Amygdala (tissue), 56 donors: ENCODE measurements around the gene PEMT.
"Not testable (repeated sequence)": the region's sequence is repeated elsewhere in the genome, so short reads cannot be mapped to it uniquely, and the experiment has no call there.

Experiments
- DNase-seq, 56 donors: peaks; one replicate each; lab custom pipeline; 2025; lab: John Stamatoyannopoulos, UW

PEMT gene, protein sequence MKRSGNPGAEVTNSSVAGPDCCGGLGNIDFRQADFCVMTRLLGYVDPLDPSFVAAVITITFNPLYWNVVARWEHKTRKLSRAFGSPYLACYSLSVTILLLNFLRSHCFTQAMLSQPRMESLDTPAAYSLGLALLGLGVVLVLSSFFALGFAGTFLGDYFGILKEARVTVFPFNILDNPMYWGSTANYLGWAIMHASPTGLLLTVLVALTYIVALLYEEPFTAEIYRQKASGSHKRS

DNA sequence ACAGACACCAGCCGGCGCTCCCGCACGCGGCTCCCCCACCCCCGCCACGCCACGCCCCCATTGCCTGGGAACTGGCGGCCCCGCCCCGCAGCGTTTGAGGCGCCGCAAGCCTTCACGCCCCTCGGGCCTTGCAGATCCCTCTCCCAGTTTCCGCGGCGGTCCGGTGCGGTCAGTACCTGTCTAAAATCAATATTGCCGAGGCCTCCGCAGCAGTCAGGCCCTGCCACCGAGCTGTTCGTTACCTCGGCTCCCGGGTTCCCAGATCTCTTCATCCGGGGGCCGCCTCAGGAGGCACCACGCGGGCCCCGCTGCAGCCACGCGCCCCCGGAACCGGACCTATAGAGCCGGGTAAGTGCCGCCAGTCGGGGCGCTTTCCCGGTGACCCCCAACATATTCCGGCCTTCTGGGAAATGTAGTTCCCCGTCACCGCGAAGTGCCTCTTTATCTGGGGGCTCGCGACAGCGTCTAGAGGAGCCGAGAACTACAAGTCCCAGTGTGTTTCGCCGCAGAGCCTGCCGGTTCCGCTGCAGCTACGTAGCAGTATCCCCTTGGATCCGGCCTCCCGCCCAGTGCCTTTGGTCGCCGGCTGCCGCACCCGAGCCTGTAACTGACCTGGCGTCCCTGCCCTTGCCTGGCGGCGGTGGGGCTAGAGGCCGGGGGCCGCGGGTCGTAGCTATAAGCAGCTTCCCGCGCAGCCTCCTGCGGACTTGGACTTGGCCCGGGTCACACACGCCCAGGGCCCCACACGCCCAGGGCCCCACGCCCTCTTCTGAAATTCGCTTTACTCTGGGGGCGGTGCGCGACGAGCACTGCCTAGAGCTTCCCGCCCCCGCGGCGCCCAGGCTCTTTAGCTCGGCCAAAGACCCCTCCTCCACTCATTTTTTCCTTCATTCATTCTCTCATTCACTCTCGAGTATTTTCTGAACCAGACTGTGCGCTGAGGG is at the start of gene PEMT:
PEMT (minus strand) TSS at position 354 of the 944 bp plus-strand sequence; CDS start at position 272, 82 bp downstream.
- DNase-seq, result peak; percentile 79 to 99 (median 96)

DNA sequence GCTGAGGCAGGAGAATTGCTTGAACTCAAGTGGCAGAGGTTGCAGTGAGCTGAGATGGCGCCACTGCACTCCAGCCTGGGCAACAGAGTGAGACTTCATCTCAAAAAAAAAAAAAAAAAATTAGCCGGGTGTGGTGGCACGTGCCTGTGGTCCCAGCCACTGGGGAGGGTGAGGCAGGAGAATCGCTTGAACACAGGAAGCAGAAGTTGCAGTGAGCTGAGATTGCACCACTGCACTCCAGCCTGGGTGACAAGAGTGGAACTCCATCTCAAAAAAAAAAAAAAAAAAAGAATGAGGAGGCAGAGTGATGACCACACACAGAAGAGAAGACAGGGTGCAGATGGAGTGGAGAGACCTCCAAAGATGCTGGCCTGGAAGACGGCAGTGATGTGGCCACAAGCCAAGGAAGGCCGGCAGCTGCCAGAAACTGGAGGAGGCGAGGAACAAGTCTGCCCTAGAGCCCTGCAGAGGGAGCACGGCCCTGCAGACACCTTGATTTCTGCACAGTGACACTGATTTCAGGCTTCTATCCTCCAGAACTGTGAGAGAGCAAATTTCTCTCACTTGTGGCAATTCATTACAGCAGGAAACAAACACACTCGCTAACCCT is 48.3 kb upstream of the PEMT start:
- not testable (repeated sequence) for DNase-seq

DNA sequence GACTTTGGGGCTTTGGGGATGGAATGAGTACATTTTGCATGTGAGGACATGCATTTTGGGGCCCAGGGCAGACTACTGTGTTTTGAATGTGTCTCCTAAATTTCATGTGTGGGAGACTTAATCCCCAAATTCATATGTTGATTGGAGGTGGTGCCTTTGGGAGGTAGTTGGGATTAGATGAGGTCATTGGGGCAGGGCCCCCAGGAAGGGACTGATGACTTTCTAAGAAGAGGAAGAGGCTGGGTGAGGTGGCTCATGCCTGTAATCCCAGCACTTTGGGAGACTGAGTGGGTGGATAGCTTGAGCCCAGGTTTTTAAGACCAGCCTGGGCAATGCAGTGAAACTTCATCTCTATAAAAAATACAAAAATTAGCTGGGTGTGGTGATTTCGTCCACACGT is 47.0 kb upstream of the PEMT start:
- DNase-seq, result no peak

DNA sequence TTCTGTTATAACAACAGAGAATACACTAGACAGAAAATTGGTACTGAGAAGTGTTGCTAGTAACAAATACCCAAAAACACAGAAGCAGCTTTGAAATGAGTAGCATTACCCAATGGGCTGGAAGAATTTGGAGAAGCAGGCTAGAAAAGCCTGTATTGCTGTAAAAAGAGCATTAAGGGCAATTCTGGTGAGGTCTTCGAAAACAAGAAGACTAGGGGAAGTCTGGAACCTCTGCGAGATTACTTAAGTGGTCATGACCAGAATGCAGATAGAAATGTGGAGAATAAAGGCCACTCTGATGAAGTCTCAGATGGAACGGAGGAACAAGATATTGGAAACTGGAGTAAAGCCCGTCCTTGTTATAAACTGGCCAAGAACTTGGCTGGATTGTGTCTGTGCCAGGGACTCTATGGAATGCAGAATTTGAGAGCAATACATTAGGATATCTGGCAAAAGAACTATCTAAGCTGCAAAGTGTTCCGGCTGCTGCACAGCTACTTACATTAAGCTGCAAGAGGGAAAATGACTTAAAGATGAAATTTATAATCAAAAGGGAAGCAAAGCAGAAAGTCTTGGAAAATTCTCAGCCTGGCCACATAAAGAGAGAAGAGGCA is 44.9 kb upstream of the PEMT start:
- no peak for DNase-seq

DNA sequence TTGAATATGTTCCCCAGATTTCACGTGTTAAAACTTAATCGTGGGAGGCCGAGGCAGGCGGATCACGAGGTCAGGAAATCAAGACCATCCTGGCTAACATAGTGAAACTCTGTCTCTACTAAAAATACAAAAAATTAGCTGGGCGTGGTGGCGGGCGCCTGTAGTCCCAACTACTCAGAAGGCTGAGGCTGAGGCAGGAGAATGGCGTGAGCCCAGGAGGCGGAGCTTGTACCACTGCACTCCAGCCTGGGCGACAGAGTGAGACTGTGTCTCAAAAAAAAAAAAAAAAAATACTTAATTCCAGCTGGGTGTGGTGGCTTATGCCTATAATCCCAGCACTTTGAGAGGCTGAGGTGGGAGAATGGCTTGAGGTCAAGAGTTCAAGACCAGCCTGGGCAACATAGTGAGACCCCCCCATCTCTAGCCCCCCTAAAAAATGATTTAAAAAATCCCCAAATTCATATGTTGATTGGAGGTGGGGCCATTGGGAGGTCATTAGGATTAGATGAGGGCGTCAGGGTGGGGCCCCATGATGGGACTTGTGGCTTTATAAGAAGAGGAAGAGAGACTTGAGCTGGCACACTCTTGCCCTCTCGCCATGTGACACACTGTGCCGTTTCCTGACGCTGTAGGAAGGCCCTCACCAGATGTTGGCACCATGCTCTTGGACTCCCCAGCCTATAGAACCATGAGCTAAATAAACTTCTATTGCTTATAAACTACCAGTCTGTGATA is 44.2 kb upstream of the PEMT start:
- DNase-seq, result not testable (repeated sequence)

GRCh38 chr17:17635126-17635525 is 43.6 kb upstream of the PEMT start:
- no peak for DNase-seq

- no peak for DNase-seq
Measured at GRCh38 chr17:17633310-17633709, 41.8 kb upstream of the PEMT start.

GRCh38 chr17:17632690-17633089 is 41.2 kb upstream of the PEMT start:
- DNase-seq, result not testable (repeated sequence)

DNA sequence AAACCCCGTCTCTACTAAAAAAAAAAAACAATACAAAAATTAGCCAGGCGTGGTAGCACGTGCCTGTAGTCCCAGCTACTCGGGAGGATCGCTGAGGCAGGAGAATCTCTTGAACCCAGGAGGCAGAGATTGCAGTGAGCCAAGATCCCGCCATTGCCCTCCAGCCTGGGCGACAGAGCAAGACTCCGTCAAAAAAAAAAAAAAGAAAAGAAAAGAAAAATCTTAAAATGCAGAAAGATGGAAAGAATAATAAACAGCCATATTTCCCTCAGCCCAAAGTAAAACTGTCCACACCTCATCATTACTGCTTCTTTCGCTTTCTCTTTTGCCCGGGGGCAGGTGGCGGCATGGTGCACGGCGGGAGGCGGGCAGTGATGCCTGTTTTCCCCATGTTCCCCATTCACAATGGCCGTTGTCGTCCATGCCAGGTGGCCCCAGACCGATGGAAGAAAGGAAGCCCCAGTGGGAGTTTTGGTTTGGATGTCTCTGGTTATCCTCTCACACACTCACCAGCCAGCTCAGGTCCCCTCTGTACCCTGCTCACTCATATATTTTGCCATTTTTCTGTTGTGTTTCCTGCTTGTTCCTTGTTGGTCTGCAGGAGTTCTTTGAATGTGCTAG is 37.0 kb upstream of the PEMT start:
- DNase-seq, result no peak

GRCh38 chr17:17626840-17627239 is 35.3 kb upstream of the PEMT start:
- no peak for DNase-seq

DNA sequence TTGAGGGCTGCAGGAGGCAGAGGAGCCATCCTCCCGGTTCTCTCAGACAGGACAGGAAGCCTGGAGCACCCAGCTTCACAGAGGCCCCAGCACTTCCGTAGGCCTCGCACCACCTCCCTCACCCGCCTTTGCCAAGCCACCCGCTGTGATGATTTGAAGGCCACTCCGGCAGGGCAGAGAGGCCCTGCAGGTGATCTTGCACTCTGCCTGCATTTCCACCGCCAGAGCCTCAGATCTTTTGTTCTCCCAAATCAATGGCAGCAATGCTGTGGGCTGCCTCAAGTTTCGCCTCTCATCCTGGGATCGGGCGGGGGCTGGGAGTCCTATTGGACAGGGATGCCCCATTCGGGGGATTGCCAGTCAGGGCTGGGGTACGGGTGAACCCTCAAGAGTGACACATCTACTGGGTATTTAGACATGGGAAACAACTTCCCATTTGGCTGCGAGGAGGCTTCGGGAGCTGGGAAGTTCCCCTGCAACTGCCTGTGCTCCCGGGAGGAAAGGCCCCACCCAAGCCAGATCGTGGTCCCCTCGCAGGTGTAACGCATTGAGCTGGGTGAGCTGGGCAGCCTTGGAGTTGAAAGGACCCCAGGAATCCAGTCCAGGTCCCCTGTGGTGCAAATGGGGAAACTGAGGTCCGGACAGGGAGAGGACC is 34.8 kb upstream of the PEMT start:
- DNase-seq, result no peak

- no peak for DNase-seq
Measured at GRCh38 chr17:17624741-17625140, 33.2 kb upstream of the PEMT start.

- DNase-seq, result no peak
Measured at GRCh38 chr17:17623904-17624303, 32.4 kb upstream of the PEMT start.

- DNase-seq, result no peak
Measured at GRCh38 chr17:17621254-17621653, 29.7 kb upstream of the PEMT start.

DNA sequence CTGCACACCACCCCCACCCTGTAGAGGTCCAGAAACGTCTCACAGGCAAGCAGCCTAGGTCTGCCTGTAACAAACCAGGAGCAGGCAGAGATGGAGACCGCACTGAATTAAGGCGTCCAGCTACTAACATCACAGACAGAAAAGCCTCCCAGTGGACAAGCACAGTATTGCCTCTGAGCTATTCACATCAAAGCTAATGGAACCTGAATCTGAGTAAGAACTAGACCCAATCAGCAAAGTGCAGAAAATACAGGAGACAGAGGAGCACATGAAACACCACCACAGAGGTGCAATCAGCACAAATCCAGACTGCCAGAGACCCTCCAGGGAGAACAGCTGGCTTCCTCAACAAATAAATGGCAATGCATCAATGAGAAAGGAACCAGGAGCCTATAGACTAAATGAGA is 22.2 kb upstream of the PEMT start:
- peak in 19 of 56 donors; percentile 1 to 64 (median 8) for DNase-seq

GRCh38 chr17:17612085-17613022 is 20.8 kb upstream of the PEMT start:
- DNase-seq, result no peak

DNA sequence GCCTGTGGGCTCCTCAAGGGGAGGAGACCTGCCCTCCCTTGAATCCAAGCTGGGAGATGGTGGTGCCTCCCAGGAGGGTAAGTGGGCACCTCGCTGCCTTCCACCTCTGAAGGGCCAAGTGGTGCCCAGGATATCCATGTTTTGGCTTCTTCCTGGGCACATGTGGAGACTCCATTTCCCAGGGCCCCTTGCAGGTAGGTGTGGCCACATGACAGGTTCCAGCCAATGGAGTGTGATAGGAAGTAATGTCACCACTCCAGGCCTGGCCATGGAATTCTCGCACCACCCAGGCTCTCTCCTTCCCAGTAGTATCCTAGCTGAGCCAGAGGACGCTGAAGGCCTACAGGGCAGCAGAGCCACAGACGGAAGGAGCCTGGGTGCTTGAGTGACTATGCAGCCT is 17.6 kb upstream of the PEMT start:
- DNase-seq, result no peak

- no peak for DNase-seq
Measured at GRCh38 chr17:17606416-17607000, 15.0 kb upstream of the PEMT start.
